ENCODE data around the gene SMPX. TPM values are rescaled to one million over a fixed set of nuclear protein-coding genes. Genes with fewer than 3 reads are reported as not detected.

SMPX gene
- total and polyA plus RNA-seq, 2 experiments from 2014 or later: not detected

GRCh38 chrX:21734175-21734574 lies 23.7 kb downstream of the SMPX start:
- no peaks in the 10 kb centered on the region for H3K27me3 ChIP-seq (ENCODE audit: insufficient read depth)
- peaks cover 1% of the 10 kb centered on the region for H3K27me3 Mint-ChIP-seq (ENCODE audit: insufficient read depth, low read depth, poor library complexity)
- peaks cover 5% of the 10 kb centered on the region; the same call in 1 of the 3 replicates for H3K4me1 Mint-ChIP-seq
- H3K36me3 Mint-ChIP-seq (ENCODE audit: low read depth): no peaks in the 10 kb centered on the region
- no peaks in the 10 kb centered on the region for H3K9me3 Mint-ChIP-seq
- no peaks in the 10 kb centered on the region for H3K79me2 ChIP-seq (replicated peaks; ENCODE audit: insufficient read depth)
- H2AFZ ChIP-seq: no peak overlapping the region
- H3K4me2 ChIP-seq: no peak overlapping the region
- no peak for DNase-seq (ENCODE audit: low spot score)
- H3K4me1 ChIP-seq (ENCODE audit: insufficient read depth): no peaks in the 10 kb centered on the region
- no peak for ATAC-seq
- no peak overlapping the region for H3K4me3 Mint-ChIP-seq
- no peaks in the 10 kb centered on the region for H4K20me1 ChIP-seq (replicated peaks; ENCODE audit: insufficient read depth)
- no peak for TF ChIP-seq JUNB (IDR thresholded peaks at IDR 0.05; ENCODE audit: unreplicated experiment)
- H3K27ac ChIP-seq (ENCODE audit: low read depth): no peak overlapping the region
- no peaks in the 10 kb centered on the region for H3F3A ChIP-seq (replicated peaks; ENCODE audit: low read depth)
- no peak overlapping the region for H3K4me3 ChIP-seq
- no peaks in the 10 kb centered on the region for H3K36me3 ChIP-seq (ENCODE audit: insufficient read depth)
- H3K9me2 ChIP-seq (ENCODE audit: insufficient read depth): no peaks in the 10 kb centered on the region
- H3K27ac Mint-ChIP-seq: no peak overlapping the region

- no peaks in the 10 kb centered on the region for H3K27me3 ChIP-seq (ENCODE audit: insufficient read depth)
- Mint-ChIP-seq H3K27me3 (ENCODE audit: insufficient read depth, low read depth, poor library complexity) (peaks cover 1% of the 10 kb centered on the region), H3K4me1 (peaks cover under 1% of the 10 kb centered on the region; the same call in 1 of the 3 replicates), H3K9me3 (no peaks in the 10 kb centered on the region), H3K36me3 (ENCODE audit: low read depth) (no peaks in the 10 kb centered on the region), H3K4me3 (no peak overlapping the region), H3K27ac (no peak overlapping the region)
- no peak overlapping the region for H3K4me2 ChIP-seq
- no peaks in the 10 kb centered on the region for H4K20me1 ChIP-seq (replicated peaks; ENCODE audit: insufficient read depth)
- DNase-seq (ENCODE audit: low spot score) (no peak), ATAC-seq (no peak)
- no peaks in the 10 kb centered on the region for H3K9me2 ChIP-seq (ENCODE audit: insufficient read depth)
- H3K79me2 ChIP-seq (replicated peaks; ENCODE audit: insufficient read depth): no peaks in the 10 kb centered on the region
- no peak overlapping the region for H3K4me3 ChIP-seq
- no peaks in the 10 kb centered on the region for H3F3A ChIP-seq (replicated peaks; ENCODE audit: low read depth)
- H3K4me1 ChIP-seq (ENCODE audit: insufficient read depth): no peaks in the 10 kb centered on the region
- no peak overlapping the region for H3K27ac ChIP-seq (ENCODE audit: low read depth)
- no peaks in the 10 kb centered on the region for H3K36me3 ChIP-seq (ENCODE audit: insufficient read depth)
- no peak overlapping the region for H2AFZ ChIP-seq
- TF ChIP-seq ZNF462 (CRISPR knock-in tag; IDR thresholded peaks at IDR 0.05) (no peak), STAT1 (IDR thresholded peaks at IDR 0.05; ENCODE audit: unreplicated experiment) (no peak), ETS1 (IDR thresholded peaks at IDR 0.05) (no peak), ZNF331 (CRISPR knock-in tag; IDR thresholded peaks at IDR 0.05; ENCODE audit: low read depth) (no peak), POLR2AphosphoS5 (IDR thresholded peaks at IDR 0.05; ENCODE audit: low read depth) (no peak), ZNF114 (CRISPR knock-in tag; IDR thresholded peaks at IDR 0.05) (no peak), REST (IDR thresholded peaks at IDR 0.05; ENCODE audit: unreplicated experiment) (no peak), CREB1 (CRISPR knock-in tag; IDR thresholded peaks at IDR 0.05; ENCODE audit: low read depth) (no peak), EZH2phosphoT487 (IDR thresholded peaks at IDR 0.05; ENCODE audit: unreplicated experiment) (no peak), NANOG (IDR thresholded peaks at IDR 0.05; ENCODE audit: borderline replicate concordance) (no peak), EZH2 (IDR thresholded peaks at IDR 0.05; ENCODE audit: low read depth, unreplicated experiment) (no peak)
These were observed 24.2 kb downstream of the SMPX start for GRCh38 chrX:21733705-21734104.
